Activated CD8-positive, alpha-beta T cell treated with anti-CD3 and anti-CD28 coated beads, Interleukin-2, amount 10 ng/mL, durations not matched to agents 7 days and 5 days (primary cell): ENCODE data around the gene DOLPP1. TPM values are rescaled to one million over a fixed set of nuclear protein-coding genes. Genes with fewer than 3 reads are reported as not detected.

Experiments used
- ATAC-seq: fragments of 150-1000 bp; cut with Tn5 transposase; one replicate; pipeline ENCODE4 v1.10.0; 2021; ENCODE audit warnings: moderate library complexity
- CTCF ChIA-PET: fragments of 350-600 bp; sonication (Branson Sonifier 250); formaldehyde crosslinking; loops from one replicate; lab custom pipeline; 2021; ENCODE audit warnings: antibody characterized with exemption; lab: Charles Lee
- POLR2A ChIA-PET: fragments of 350-600 bp; sonication (Branson Sonifier 250); formaldehyde crosslinking; loops from one replicate; lab custom pipeline; 2021; ENCODE audit warnings: antibody characterized with exemption; lab: Charles Lee
- DNase-seq: peaks from one replicate; pipeline ENCODE4 v3.0.0-alpha.2; 2020
- H3K27ac Mint-ChIP-seq: one replicate; pipeline ENCODE4 v1.8.0; 2021; ENCODE audit warnings: mild to moderate bottlenecking, mixed read lengths
- H3K27me3 Mint-ChIP-seq: one replicate; pipeline ENCODE4 v1.8.0; 2021; ENCODE audit warnings: low read depth, mixed read lengths
- H3K36me3 Mint-ChIP-seq: one replicate; pipeline ENCODE4 v1.8.0; 2021; ENCODE audit warnings: low read depth, mixed read lengths
- H3K4me1 Mint-ChIP-seq: one replicate; pipeline ENCODE4 v1.8.0; 2021; ENCODE audit warnings: low read depth, mixed read lengths
- H3K4me3 Mint-ChIP-seq: one replicate; pipeline ENCODE4 v1.8.0; 2021; ENCODE audit warnings: mild to moderate bottlenecking, mixed read lengths
- H3K9me3 Mint-ChIP-seq: one replicate; pipeline ENCODE4 v1.8.0; 2022; ENCODE audit warnings: mixed read lengths; ENCODE audit not compliant: insufficient read depth
- total RNA-seq, 2 experiments: library from RNA; stranded (reverse); gene quantifications; one replicate each; pipeline ENCODE4 v1.2.3, GENCODE V29; 2021

DOLPP1 gene
- total RNA-seq, 2 experiments from 2014 or later: 15.9 to 18.8 TPM

DNA sequence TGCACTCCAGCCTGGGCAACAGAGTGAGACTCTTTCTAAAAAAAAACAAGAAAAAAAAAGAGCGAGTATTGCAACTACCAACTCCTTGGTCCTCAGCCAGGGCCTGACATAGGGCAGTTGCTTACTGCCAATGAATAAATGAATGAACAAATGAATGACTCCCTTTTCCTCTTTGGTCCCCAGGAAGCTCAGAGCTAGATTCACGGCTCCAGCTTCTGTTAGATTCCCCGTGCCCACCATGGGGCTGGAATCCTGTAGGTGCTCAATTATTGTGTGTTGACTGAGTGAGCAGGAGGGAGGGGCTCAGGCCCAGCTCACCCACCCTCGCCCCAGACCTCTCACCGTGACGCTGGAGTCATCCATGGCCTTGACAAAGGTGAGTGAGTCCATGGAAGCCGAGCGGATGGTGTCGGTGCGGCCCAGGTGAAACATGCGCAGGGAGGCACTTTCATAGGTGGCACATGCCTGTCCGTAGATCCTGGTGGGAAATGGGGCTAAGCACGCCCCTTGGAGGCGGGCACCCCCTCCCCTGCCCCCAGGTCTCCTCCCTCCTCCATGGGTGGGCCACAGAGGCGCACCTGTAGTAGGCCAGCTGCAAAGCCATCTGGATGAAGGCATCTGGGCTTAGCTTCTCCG, 16.9 kb downstream of the DOLPP1 start:
- DNase-seq (no peak), ATAC-seq (no peak)
- no peaks in the 10 kb centered on the region for H3K9me3 Mint-ChIP-seq
- ChIA-PET POLR2A (no interaction called here), CTCF (interaction anchor here (1.5 kb wide), 1 partner anchor 34 kb away, joined by 3 read pairs; no protein-coding TSS in a partner anchor)
- H3K36me3 Mint-ChIP-seq: no peaks in the 10 kb centered on the region
- H3K27ac Mint-ChIP-seq: no peak overlapping the region
- no peak overlapping the region for H3K4me3 Mint-ChIP-seq
- H3K4me1 Mint-ChIP-seq: no peaks in the 10 kb centered on the region
- no peaks in the 10 kb centered on the region for H3K27me3 Mint-ChIP-seq

DNA sequence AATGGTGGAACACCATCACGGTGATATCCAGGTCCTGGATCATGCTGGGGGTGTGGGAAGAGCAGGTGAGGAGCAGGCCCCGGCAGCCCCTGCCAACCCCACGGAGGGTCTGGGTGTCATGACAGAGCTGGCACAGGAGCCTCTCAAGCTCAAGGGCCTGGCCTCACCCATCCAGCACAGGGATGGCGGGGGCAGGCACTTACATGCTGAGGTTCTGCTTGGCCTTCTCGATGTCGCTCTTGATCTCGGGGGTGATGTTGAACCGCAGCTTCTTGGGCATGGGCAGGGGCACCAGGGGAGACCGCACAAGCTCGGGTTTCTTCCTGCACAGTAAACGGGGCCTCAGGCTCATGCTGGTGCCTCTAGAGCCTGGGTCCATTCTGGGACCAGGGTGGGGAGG, 17.4 kb downstream of the DOLPP1 start:
- ChIA-PET CTCF (interaction anchor here (1.5 kb wide), 1 partner anchor 33 kb away, joined by 3 read pairs; no protein-coding TSS in a partner anchor), POLR2A (no interaction called here)
- H3K27ac Mint-ChIP-seq: no peak overlapping the region

DNA sequence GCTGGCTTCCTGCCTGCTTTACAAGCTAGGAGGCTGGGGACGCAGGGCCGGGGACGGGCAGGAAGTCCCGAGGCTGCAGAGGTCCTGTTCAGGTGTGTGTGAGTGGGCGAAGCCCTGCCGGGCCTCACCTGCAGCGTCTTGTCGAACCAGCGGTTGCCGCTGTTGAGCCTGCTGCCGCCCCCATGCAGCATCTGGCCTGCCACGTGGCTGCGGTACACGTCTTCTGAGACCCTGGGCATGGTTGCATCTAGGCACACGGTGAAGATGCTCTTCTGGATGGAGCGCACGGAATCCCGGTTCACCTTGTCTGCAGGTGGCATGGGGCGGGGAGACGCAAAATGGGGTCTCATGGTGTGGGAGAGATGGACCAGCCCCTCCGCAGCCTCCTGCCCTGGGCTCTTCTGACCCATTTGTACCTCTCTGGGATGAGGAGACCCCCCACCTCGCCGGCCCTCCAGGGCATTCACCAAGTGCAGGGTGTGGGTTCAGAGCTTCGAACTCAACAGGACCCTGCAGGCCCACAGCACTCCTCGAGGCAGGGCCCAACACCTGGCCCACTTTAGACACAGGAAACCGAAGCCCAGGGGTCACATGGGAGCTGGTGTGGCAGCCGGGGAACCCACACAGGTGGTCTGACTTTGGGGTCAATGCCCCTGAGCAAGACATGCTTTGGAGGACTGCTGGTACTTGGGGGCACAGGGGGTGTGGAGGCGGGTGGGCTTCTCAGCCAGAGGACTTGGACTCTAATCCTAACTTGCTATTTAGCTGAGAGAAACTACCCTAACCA, 19.7 kb downstream of the DOLPP1 start:
- ChIA-PET CTCF (interaction anchor here (1.4 kb wide), 1 partner anchor 38 kb away, joined by 4 read pairs; no protein-coding TSS in a partner anchor), POLR2A (no interaction called here)
- H3K36me3 Mint-ChIP-seq: no peaks in the 10 kb centered on the region
- DNase-seq (no peak), ATAC-seq (no peak)
- H3K4me1 Mint-ChIP-seq: no peaks in the 10 kb centered on the region
- no peak overlapping the region for H3K27ac Mint-ChIP-seq
- no peaks in the 10 kb centered on the region for H3K27me3 Mint-ChIP-seq
- H3K9me3 Mint-ChIP-seq: no peaks in the 10 kb centered on the region
- no peak overlapping the region for H3K4me3 Mint-ChIP-seq

More for the DNA sequence above, 17.4 kb downstream of the DOLPP1 start:
- no peak overlapping the region for H3K4me3 Mint-ChIP-seq
- H3K4me1 Mint-ChIP-seq: no peaks in the 10 kb centered on the region
- no peaks in the 10 kb centered on the region for H3K27me3 Mint-ChIP-seq
- H3K9me3 Mint-ChIP-seq: no peaks in the 10 kb centered on the region
- no peak for ATAC-seq
- no peak for DNase-seq
- H3K36me3 Mint-ChIP-seq: no peaks in the 10 kb centered on the region

DNA sequence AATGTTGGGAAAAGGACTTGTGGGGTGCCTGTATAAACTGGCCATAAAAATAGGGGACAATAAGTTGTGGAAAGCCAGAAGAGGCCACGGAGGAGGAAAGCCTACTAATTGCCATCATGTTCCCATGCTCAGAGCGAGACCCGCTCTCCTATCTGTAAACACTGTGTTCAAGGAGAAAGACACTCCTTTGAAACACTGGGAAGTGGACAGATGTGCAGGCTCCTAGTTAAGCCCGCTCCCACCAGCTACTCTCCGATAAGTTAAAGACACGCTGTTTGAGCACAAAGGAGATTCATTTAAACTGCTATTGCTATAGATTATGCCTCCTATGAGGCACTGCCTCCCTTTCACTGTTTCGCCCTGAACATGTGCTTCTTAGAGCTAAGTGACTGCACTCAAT, 20.4 kb downstream of the DOLPP1 start:
- ChIA-PET CTCF (interaction anchor here (1.4 kb wide), 1 partner anchor 38 kb away, joined by 4 read pairs; no protein-coding TSS in a partner anchor), POLR2A (no interaction called here)
- Mint-ChIP-seq H3K4me3 (no peak overlapping the region), H3K27me3 (no peaks in the 10 kb centered on the region), H3K4me1 (no peaks in the 10 kb centered on the region), H3K9me3 (no peaks in the 10 kb centered on the region), H3K27ac (no peak overlapping the region), H3K36me3 (no peaks in the 10 kb centered on the region)
- DNase-seq (no peak), ATAC-seq (no peak)

DNA sequence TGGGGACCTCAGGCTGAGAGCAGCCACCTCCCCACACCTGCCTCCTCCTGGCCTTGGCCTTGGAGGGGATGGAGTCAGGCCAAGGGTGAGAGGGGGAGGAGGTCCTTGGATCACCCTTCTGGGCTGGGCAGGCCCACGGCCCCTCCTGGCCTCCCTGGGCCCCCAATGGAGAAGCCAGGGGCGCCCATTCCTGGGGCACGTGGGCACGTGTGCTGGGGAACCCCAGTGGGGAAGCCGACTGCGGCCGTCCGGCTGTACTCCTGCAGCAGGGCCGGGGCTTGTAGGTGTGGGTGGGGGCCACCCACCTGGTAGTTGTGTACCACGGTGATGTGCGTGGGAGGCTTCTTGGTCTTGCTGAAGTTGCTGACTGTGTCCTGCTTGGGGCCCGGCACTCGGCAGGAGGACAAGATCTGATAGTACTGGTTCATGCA, 21.2 kb downstream of the DOLPP1 start:
- no peak overlapping the region for H3K4me3 Mint-ChIP-seq
- H3K27me3 Mint-ChIP-seq: no peaks in the 10 kb centered on the region
- H3K4me1 Mint-ChIP-seq: no peaks in the 10 kb centered on the region
- H3K27ac Mint-ChIP-seq: no peak overlapping the region
- no peaks in the 10 kb centered on the region for H3K9me3 Mint-ChIP-seq
- H3K36me3 Mint-ChIP-seq: no peaks in the 10 kb centered on the region
- ATAC-seq (no peak), DNase-seq (no peak)
- ChIA-PET POLR2A (no interaction called here), CTCF (interaction anchor here (0.8 to 1.4 kb wide), 2 partner anchors 37 to 231 kb away, joined by 3 to 4 read pairs; no protein-coding TSS in a partner anchor)

DNA sequence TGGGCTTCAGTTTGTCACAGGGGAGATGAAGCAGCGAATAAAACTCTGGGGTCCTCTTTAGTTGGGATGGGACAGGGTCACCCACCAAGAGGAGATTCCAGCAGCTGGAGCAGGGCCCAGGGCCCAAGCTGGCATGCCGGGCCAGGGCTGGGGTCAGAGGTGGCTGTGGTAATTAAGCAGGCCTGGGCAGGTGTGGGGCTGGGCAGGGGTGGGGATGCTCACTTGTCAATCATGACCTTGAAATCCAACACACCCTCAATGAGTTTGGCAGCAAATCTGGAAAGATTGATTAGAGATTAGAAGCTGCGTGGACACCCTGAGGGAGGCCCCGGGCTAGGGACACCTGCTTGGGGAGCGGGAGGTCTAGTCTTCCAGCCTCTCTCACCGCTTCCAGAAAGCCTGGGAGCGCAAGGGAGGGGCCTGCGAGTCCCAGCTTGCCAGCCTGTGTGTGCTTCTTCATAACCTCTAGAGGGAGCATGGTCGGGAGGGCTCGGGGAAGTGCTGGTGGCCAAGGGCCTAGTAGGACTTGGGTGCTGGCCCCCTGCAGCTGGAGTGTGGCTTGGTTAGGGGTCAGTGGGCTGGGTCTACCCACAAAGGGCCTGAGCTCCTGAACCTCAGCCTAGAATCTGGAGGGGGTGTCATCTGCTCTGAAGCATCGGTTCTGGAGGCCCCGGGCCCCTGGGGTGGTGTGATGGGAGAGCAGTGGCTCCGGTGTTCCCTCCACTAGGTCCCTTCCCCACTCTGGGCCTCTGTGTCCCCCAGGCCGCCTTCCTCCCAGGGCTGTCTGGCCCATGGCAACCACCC, 22.1 kb downstream of the DOLPP1 start:
- ChIA-PET CTCF (interaction anchor here (0.7 to 1.8 kb wide), 6 partner anchors 8 to 521 kb away, joined by 3 to 4 read pairs (median 3); partner anchors contain the start of gene DOLPP1), POLR2A (interaction anchor here (0.6 kb wide), 1 partner anchor 10 kb away, joined by 3 read pairs; no protein-coding TSS in a partner anchor)
- H3K27me3 Mint-ChIP-seq: no peaks in the 10 kb centered on the region
- no peak overlapping the region for H3K4me3 Mint-ChIP-seq
- no peak overlapping the region for H3K27ac Mint-ChIP-seq
- DNase-seq (peak; percentile 37), ATAC-seq (no peak)
- H3K36me3 Mint-ChIP-seq: no peaks in the 10 kb centered on the region
- no peaks in the 10 kb centered on the region for H3K9me3 Mint-ChIP-seq
- no peaks in the 10 kb centered on the region for H3K4me1 Mint-ChIP-seq

DNA sequence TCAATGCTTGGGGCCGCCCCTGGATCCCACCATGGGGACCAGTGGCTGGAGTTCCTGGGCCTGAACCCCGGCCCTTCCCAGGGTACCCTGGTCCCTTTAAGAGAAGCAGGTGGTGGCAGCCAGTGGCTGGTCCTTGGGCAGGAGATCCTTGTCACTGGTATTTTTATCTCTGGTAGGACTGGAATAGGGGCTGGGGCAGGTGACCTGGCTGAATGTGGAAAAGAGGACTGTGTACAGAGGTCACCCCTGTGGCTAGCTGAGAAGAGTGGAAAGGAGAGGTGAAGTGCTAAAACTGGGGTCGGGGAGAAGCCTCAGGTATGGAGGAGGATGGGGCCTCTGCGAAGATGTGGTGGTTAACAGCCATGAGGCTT, 22.7 kb downstream of the DOLPP1 start:
- DNase-seq (no peak), ATAC-seq (no peak)
- no peaks in the 10 kb centered on the region for H3K9me3 Mint-ChIP-seq
- no peaks in the 10 kb centered on the region for H3K36me3 Mint-ChIP-seq
- no peaks in the 10 kb centered on the region for H3K27me3 Mint-ChIP-seq
- ChIA-PET CTCF (interaction anchor here (0.9 to 1.8 kb wide), 3 partner anchors 9 to 521 kb away, joined by 3 to 4 read pairs (median 4); no protein-coding TSS in a partner anchor), POLR2A (no interaction called here)
- H3K27ac Mint-ChIP-seq: no peak overlapping the region
- H3K4me1 Mint-ChIP-seq: peaks cover under 1% of the 10 kb centered on the region
- H3K4me3 Mint-ChIP-seq: no peak overlapping the region

DNA sequence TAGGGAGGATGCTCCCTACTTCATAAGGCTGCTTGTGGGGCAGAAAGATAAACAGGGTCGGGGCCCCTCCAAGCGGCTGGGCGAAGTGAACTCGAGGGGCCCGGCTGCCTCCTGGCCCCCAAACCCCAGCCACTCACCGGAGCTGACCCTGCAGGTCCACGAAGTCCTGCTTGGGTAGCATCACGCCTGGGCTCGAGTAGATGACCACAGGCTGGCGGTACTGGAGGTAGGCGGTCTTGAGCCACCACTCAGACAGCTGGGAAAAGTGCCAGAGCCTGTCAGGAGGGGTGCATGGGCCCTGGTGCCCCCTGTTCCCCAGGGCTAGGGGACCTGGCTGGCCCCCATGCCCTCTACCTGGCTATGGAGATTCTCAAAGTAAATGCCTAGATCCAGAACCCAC, 23.1 kb downstream of the DOLPP1 start:
- no peak for ATAC-seq
- ChIA-PET CTCF (interaction anchor here (0.9 to 1.8 kb wide), 3 partner anchors 9 to 520 kb away, joined by 3 to 4 read pairs (median 4); no protein-coding TSS in a partner anchor), POLR2A (no interaction called here)
- H3K4me1 Mint-ChIP-seq: peaks cover 4% of the 10 kb centered on the region
- H3K27me3 Mint-ChIP-seq: no peaks in the 10 kb centered on the region
- H3K9me3 Mint-ChIP-seq: no peaks in the 10 kb centered on the region
- H3K36me3 Mint-ChIP-seq: no peaks in the 10 kb centered on the region
- no peak overlapping the region for H3K4me3 Mint-ChIP-seq
- H3K27ac Mint-ChIP-seq: no peak overlapping the region
- no peak for DNase-seq

DNA sequence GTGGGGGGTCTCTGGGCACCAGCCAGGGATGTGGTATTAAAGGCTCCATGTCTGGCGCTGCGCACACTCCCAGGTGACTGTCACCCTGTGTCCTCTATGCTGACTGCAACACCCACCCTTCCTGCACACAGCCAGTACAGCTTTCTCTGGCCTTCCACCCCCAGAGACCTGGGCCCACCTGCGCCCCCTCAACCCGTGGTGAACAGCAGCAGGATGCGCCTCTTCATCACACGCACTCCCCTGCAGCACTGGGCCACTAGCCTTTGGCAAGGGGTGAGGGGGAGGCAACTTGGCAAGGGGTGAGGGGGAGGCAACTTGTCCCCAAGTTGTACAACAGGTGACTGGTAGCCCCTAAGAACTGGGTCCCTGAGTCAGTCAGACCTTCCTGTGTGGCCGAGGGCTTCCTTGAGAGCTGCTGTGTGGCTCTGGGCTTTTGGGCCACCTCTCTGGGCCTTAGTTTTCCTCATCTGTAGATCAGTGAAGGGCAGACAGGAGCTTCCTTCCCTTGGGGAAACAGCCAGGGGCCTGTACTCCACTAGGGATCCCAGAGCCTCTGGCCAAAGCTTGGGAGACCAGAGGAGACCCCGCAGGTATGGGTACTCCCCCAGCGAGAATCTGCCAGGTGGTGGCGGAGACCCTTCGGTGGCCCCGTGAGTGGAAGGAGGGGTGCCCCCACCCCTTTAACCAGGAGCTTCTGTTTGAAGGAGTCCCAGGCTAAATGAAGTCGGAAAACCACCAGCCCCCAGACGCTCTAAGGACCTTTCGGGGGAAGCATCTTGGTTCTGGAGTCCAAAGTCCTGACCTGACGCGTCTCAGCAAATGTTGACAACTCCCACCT, 25.2 kb downstream of the DOLPP1 start:
- CTCF ChIA-PET: no interaction called here
- POLR2A ChIA-PET: no interaction called here
- peaks cover 11% of the 10 kb centered on the region for H3K4me1 Mint-ChIP-seq
- DNase-seq (no peak), ATAC-seq (no peak)
- H3K36me3 Mint-ChIP-seq: no peaks in the 10 kb centered on the region
- no peaks in the 10 kb centered on the region for H3K9me3 Mint-ChIP-seq
- peaks cover 4% of the 10 kb centered on the region for H3K27me3 Mint-ChIP-seq
- no peak overlapping the region for H3K4me3 Mint-ChIP-seq
- no peak overlapping the region for H3K27ac Mint-ChIP-seq

DNA sequence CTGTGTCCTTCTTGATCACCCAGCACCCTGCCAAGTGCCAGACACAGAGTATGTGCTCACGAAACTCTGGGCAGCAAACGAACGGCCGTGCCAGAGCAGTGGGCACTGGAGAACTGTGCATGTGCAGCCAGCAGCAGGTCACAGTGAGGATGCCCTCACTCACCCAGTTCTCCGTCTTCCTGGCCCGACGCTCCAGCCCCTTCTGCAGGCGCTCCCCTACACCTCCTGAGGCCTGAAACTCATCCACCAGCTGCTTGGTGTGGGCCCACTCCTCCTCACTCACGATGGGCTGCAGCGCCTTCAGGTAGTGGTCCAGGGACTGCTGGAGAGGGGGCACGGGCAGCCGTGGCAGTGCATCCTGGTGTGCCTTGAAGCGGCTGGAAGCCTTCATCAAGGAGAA, 26.7 kb downstream of the DOLPP1 start:
- no peak for ATAC-seq
- ChIA-PET POLR2A (no interaction called here), CTCF (no interaction called here)
- H3K27me3 Mint-ChIP-seq: peaks cover 4% of the 10 kb centered on the region
- no peak for DNase-seq
- H3K4me3 Mint-ChIP-seq: no peak overlapping the region
- peaks cover 5% of the 10 kb centered on the region for H3K36me3 Mint-ChIP-seq
- H3K27ac Mint-ChIP-seq: no peak overlapping the region
- H3K4me1 Mint-ChIP-seq: peaks cover 17% of the 10 kb centered on the region
- no peaks in the 10 kb centered on the region for H3K9me3 Mint-ChIP-seq
